ENCODE measurements around the gene ZNF599.

DNA sequence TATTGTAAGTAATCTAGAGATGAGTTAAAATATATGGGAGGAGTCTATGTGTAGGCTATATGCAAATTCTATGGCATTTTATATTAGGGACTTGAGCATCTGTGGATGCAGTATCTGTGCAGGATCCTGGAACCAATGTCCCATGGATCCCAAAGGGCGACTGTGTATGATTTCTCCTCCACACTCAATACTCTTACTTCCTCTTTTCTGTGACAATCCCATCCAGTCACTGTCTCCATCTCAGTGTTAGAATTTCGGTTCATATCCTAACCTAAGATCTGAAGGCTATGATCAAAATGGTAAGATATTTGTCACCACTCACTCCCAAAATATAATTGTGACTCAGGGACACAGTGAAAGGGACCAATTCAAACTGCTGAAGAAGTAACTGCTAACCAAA, 15.1 kb upstream of the ZNF599 start:
- TF ChIP-seq, protein P1, sequence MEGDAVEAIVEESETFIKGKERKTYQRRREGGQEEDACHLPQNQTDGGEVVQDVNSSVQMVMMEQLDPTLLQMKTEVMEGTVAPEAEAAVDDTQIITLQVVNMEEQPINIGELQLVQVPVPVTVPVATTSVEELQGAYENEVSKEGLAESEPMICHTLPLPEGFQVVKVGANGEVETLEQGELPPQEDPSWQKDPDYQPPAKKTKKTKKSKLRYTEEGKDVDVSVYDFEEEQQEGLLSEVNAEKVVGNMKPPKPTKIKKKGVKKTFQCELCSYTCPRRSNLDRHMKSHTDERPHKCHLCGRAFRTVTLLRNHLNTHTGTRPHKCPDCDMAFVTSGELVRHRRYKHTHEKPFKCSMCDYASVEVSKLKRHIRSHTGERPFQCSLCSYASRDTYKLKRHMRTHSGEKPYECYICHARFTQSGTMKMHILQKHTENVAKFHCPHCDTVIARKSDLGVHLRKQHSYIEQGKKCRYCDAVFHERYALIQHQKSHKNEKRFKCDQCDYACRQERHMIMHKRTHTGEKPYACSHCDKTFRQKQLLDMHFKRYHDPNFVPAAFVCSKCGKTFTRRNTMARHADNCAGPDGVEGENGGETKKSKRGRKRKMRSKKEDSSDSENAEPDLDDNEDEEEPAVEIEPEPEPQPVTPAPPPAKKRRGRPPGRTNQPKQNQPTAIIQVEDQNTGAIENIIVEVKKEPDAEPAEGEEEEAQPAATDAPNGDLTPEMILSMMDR (IDR thresholded peaks at IDR 0.05; ENCODE audit: poor library complexity, severe bottlenecking) = no peak
- TF ChIP-seq EP300 (conservative IDR thresholded peaks at IDR 0.05; ENCODE audit: poor library complexity, severe bottlenecking) (no peak), POLR2AphosphoS5 (IDR thresholded peaks at IDR 0.05) (no peak)
